SK-N-DZ (cell line): ENCODE measurements around the gene CX3CR1.

ENCODE experiments used
- DNase-seq: peaks from one replicate; pipeline ENCODE4 v3.0.0-alpha.2; 2015; ENCODE audit warnings: low spot score

Gene CX3CR1

GRCh38 chr3:39222939-39223338 lies 56.9 kb downstream of the CX3CR1 start:
- DNase-seq: no peak

GRCh38 chr3:39222462-39222861 lies 57.4 kb downstream of the CX3CR1 start:
- DNase-seq: no peak

DNA sequence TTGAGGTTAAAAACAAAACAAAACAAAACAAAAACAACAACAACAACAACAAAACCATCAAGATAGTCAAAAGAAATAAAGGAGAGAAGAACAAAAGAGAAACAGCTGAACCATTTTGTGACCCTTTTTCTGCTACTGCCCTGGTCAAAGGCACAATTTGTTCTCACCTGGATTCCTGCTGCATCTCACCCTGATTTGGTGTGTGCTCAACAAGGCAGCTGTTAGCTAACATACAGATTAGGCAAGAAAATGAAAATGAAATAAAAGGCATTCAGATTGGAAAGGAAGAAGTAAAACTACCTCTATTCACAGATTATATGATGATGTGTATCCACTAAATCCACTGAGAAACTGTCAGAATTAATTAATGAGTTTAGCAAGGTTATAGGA lies 58.7 kb downstream of the CX3CR1 start:
- no peak for DNase-seq

- DNase-seq: no peak
Observed at GRCh38 chr3:39220407-39221140, 59.3 kb downstream of the CX3CR1 start.

- no peak for DNase-seq
Observed at GRCh38 chr3:39219702-39220101, 60.1 kb downstream of the CX3CR1 start.

DNA sequence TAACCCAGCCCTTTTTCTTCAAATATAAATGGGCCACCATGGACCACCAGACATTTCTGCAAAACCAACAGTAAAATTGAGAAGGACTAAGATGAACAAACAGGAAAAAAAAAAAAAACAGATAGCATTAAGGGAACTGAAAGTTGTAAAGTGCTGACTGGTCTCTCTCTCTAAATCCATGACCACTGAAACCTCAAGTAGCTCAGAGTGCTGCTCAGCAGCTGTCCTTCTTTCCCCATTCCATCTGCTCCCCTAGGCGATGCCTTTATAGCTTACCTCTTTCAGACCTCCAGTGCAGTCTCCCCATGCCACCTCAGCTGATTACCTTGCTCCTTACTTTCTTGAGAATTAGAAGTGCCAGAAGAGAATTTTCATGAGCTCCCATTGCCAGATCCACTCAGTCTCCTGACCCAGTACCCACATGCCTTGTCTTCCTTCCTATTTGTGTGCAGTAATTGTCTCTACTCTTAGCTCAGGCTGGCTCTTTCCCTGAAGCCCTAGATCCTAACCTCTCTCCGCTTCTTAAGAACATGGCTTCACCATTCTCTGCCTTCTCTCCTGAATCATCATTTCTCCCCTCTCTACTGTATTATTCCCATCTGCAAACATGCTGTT lies 63.6 kb downstream of the CX3CR1 start:
- no peak for DNase-seq

GRCh38 chr3:39213613-39214012 lies 66.2 kb downstream of the CX3CR1 start:
- no peak for DNase-seq
